ENCODE measurements around the gene GALNT18.

The GALNT18 gene

GRCh38 chr11:11510939-11511338, 110.9 kb downstream of the GALNT18 start:
- no peak for DNase-seq (ENCODE audit: low spot score)
- no peak for TF ChIP-seq CTCF (IDR thresholded peaks at IDR 0.05; ENCODE audit: extremely low read depth, missing control alignments)

- TF ChIP-seq CTCF (IDR thresholded peaks at IDR 0.05; ENCODE audit: extremely low read depth, missing control alignments) = no peak
- no peak for DNase-seq (ENCODE audit: low spot score)
Measured at GRCh38 chr11:11505692-11506091, 116.1 kb downstream of the GALNT18 start.

GRCh38 chr11:11505190-11505589, 116.6 kb downstream of the GALNT18 start:
- no peak for TF ChIP-seq CTCF (IDR thresholded peaks at IDR 0.05; ENCODE audit: extremely low read depth, missing control alignments)
- no peak for DNase-seq (ENCODE audit: low spot score)

- DNase-seq (ENCODE audit: low spot score) = no peak
- TF ChIP-seq CTCF (IDR thresholded peaks at IDR 0.05; ENCODE audit: extremely low read depth, missing control alignments) = no peak
Measured at GRCh38 chr11:11504071-11504470, 117.7 kb downstream of the GALNT18 start.

GRCh38 chr11:11502263-11502861, 119.4 kb downstream of the GALNT18 start:
- no peak for TF ChIP-seq CTCF (IDR thresholded peaks at IDR 0.05; ENCODE audit: extremely low read depth, missing control alignments)
- DNase-seq (ENCODE audit: low spot score) = no peak

- DNase-seq (ENCODE audit: low spot score) = no peak
- no peak for TF ChIP-seq CTCF (IDR thresholded peaks at IDR 0.05; ENCODE audit: extremely low read depth, missing control alignments)
Measured at GRCh38 chr11:11501546-11502262, 120.1 kb downstream of the GALNT18 start.

GRCh38 chr11:11500744-11501487, 120.9 kb downstream of the GALNT18 start:
- DNase-seq (ENCODE audit: low spot score) = no peak
- no peak for TF ChIP-seq CTCF (IDR thresholded peaks at IDR 0.05; ENCODE audit: extremely low read depth, missing control alignments)
